Right lobe of liver (tissue), 6 donors: ENCODE measurements around the gene SET. TPM values are rescaled to one million over a fixed set of nuclear protein-coding genes. Genes with fewer than 3 reads are reported as not detected.
"Not testable (repeated sequence)": the region's sequence is repeated elsewhere in the genome, so short reads cannot be mapped to it uniquely, and the experiment has no call there.

ENCODE experiments used
- ATAC-seq, 4 donors: fragments of 200-7000 bp; cut with Tn5 transposase; one replicate each; pipeline ENCODE4 v1.9.1; 2020; ENCODE audit warnings: mild to moderate bottlenecking in 4 of 4, moderate library complexity in 4 of 4
- DNase-seq, 3 donors: peaks; one replicate each; pipeline ENCODE4 v3.0.0-alpha.2; 2020
- H3K27ac ChIP-seq, 3 donors: fragments of 200-600 bp; one replicate each; pipeline ENCODE4 v1.8.0; 2022
- H3K27me3 ChIP-seq, 2 donors: fragments of 200-600 bp; one replicate each; pipeline ENCODE4 v1.8.0; 2022
- H3K36me3 ChIP-seq, 4 donors: fragments of 200-600 bp; sonication (generic) in 1 of 4; one replicate each; pipeline versions ENCODE4 v1.5.1 to v1.8.0; 2017 to 2022; ENCODE audit warnings: control low read depth in 1 of 4
- H3K4me1 ChIP-seq, 4 donors: fragments of 200-600 bp; sonication (generic) in 1 of 4; one replicate each; pipeline versions ENCODE4 v1.5.1 to v1.8.0; 2017 to 2022; ENCODE audit warnings: control low read depth in 1 of 4
- H3K4me3 ChIP-seq, 3 donors: fragments of 200-600 bp; one replicate each; pipeline ENCODE4 v1.8.0; 2022
- H3K9me3 ChIP-seq, 4 donors: fragments of 200-600 bp; sonication (generic) in 1 of 4; one replicate each; pipeline versions ENCODE4 v1.5.1 to v1.8.0; 2017 to 2022; ENCODE audit warnings: control low read depth in 1 of 4
- CTCF ChIP-seq, 4 donors: fragments of 200-600 bp in 3 of 4; fragments of 450-650 bp in 1 of 4; IDR thresholded peaks; one replicate each; pipeline versions ENCODE4 v1.5.1 to v1.8.0; 2016 to 2022; ENCODE audit warnings: antibody characterized with exemption in 4 of 4, mild to moderate bottlenecking in 2 of 4
- POLR2A ChIP-seq: fragments of 450-650 bp; IDR thresholded peaks from one replicate; pipeline ENCODE4 v1.6.1; 2017; ENCODE audit warnings: antibody characterized with exemption, mild to moderate bottlenecking
- WGBS: methylation state at CpG from one replicate; pipeline ENCODE4 v1.1.6; 2018; ENCODE audit warnings: low coverage, low lambda C conversion rate; ENCODE audit not compliant: insufficient coverage; ENCODE audit errors: missing lambda C conversion rate; 5-methylcytosine and 5-hydroxymethylcytosine counted together
- intact Hi-C, 2 donors: fragments of 100-400 bp; cut with DNase I; formaldehyde crosslinking; loops; one replicate each; pipeline versions ENCODE4 v1.11.2 to v1.14.1; 2022
- total RNA-seq, 6 experiments: library from RNA; depleted of rRNA in 2 of 6; stranded (reverse); fragments of >200 nt in 2 of 6; fragmentation: NEBNext Ultra II Directional in 3 of 6; extraction: Animal tissue kit (Norgen Biotek cat#: 25700) in 3 of 6; gene quantifications; one replicate each; pipeline versions ENCODE4 v1.1.0 to v1.2.4, GENCODE V29; 2016 to 2023
- donor health status: DM: no; HTN: yes; CAD: no.
- donor health status: DM: no; HTN: no; CAD: no.
- donor health status: DM: no; HTN: no; CAD: no.
- donor health status: DM: no; HTN: yes; CAD: no.
- donor health status: DM: no; HTN: yes; CAD: no.

SET gene
- total RNA-seq, 6 experiments from 2014 or later, result 57.4 to 110 (median 82.6) TPM

- Histone ChIP-seq H3K4me3 (peak within 1 kb of the TSS; percentile 66 to 78 (median 70)), H3K36me3 (no peaks in the 10 kb centered on the region), H3K9me3 (no peaks in the 10 kb centered on the region), H3K4me1 (peaks cover 0 to 8% (median 0%) of the 10 kb centered on the region in 4 donors), H3K27me3 (no peaks in the 10 kb centered on the region), H3K27ac (peak within 1 kb of the TSS; percentile 98 to 99 (median 99))
- under 1% methylated on average over 26 of the region's 86 CpGs for WGBS
- TF ChIP-seq CTCF (IDR thresholded peaks at IDR 0.05) (no peak), POLR2A (peak; percentile 59)
- DNase-seq, result peak; percentile 98 to 99 (median 99)
- intact Hi-C loops, result no loop called here
- peak; percentile 99 to 100 (median 100) for ATAC-seq
Observed at GRCh38 chr9:128656416-128657343, 32.3 kb upstream of the SET start, which contains the start of gene DYNC2I2. Gene DYNC2I2, minus strand, starts transcription at chr9:128656847. Its CDS starts 121 bp downstream, at chr9:128656726.

GRCh38 chr9:128657344-128657704, 31.7 kb upstream of the SET start:
- peak overlapping the region; percentile 98 to 99 (median 99) for H3K27ac ChIP-seq
- no peaks in the 10 kb centered on the region for H3K27me3 ChIP-seq
- DNase-seq, result no peak
- H3K4me3 ChIP-seq, result peak overlapping the region in 2 of 3 donors; percentile 70 to 78
- H3K36me3 ChIP-seq, result no peaks in the 10 kb centered on the region
- no peak for TF ChIP-seq POLR2A
- no peak for TF ChIP-seq CTCF (IDR thresholded peaks at IDR 0.05)
- WGBS, result 92% methylated on average over 12 of the region's 13 CpGs
- intact Hi-C loops, result no loop called here
- no peaks in the 10 kb centered on the region for H3K9me3 ChIP-seq
- ATAC-seq, result no peak
- peaks cover 0 to 8% (median 0%) of the 10 kb centered on the region in 4 donors for H3K4me1 ChIP-seq

- no peak for DNase-seq
- H3K9me3 ChIP-seq, result no peaks in the 10 kb centered on the region
- intact Hi-C loops, result no loop called here
- H3K36me3 ChIP-seq, result no peaks in the 10 kb centered on the region
- peaks cover 0 to 8% (median 0%) of the 10 kb centered on the region in 4 donors for H3K4me1 ChIP-seq
- TF ChIP-seq CTCF (IDR thresholded peaks at IDR 0.05) (no peak), POLR2A (no peak)
- 100% methylated on average over 2 of the region's 3 CpGs for WGBS
- no peaks in the 10 kb centered on the region for H3K27me3 ChIP-seq
- no peak overlapping the region for H3K4me3 ChIP-seq
- H3K27ac ChIP-seq, result no peak overlapping the region
- ATAC-seq, result no peak
Observed at GRCh38 chr9:128657796-128658195, 31.2 kb upstream of the SET start.

- H3K27ac ChIP-seq, H3K36me3 ChIP-seq, intact Hi-C loops, H3K4me1 ChIP-seq, DNase-seq, H3K9me3 ChIP-seq, H3K4me3 ChIP-seq, H3K27me3 ChIP-seq: not testable (repeated sequence)
- whole genome bisulfite sequencing, result 89% methylated on average over 8 of the region's 8 CpGs
- ATAC-seq, result peak in 1 of 4 donors; percentile 52
Observed at GRCh38 chr9:128666481-128666941, 22.5 kb upstream of the SET start.

GRCh38 chr9:128669786-128670185, 19.2 kb upstream of the SET start:
- no peak for DNase-seq
- no peak for TF ChIP-seq POLR2A
- TF ChIP-seq CTCF (IDR thresholded peaks at IDR 0.05), result no peak

More at GRCh38 chr9:128669786-128670185, 19.2 kb upstream of the SET start:
- intact Hi-C loops, result no loop called here
- no peaks in the 10 kb centered on the region for H3K36me3 ChIP-seq
- no peaks in the 10 kb centered on the region for H3K4me1 ChIP-seq
- ATAC-seq, result no peak
- no peak overlapping the region for H3K4me3 ChIP-seq
- H3K9me3 ChIP-seq, result no peaks in the 10 kb centered on the region
- no peaks in the 10 kb centered on the region for H3K27me3 ChIP-seq
- no peak overlapping the region for H3K27ac ChIP-seq
- 100% methylated on average over 6 of the region's 6 CpGs for WGBS
